GM23338 (cell line): ENCODE results near the gene ANKRD40CL.

Experiments used
- EZH2 ChIP-seq: fragments of 200-600 bp; sonication (generic); IDR thresholded peaks from one replicate; pipeline ENCODE4 v1.8.0; 2017; ENCODE audit warnings: antibody characterized with exemption, mild to moderate bottlenecking, low read depth; ENCODE audit not compliant: unreplicated experiment
- EZH2phosphoT487 ChIP-seq: fragments of 200-600 bp; sonication (generic); IDR thresholded peaks from one replicate; pipeline ENCODE4 v1.8.1; 2018; ENCODE audit warnings: antibody characterized with exemption; ENCODE audit not compliant: unreplicated experiment
- NANOG ChIP-seq: IDR thresholded peaks from 2 replicates; pipeline ENCODE4 v1.6.1; 2016; ENCODE audit warnings: antibody characterized with exemption, borderline replicate concordance
- REST ChIP-seq: IDR thresholded peaks from one replicate; pipeline ENCODE4 v1.6.1; 2018; ENCODE audit warnings: antibody characterized with exemption; ENCODE audit not compliant: unreplicated experiment
- STAT1 ChIP-seq: IDR thresholded peaks from one replicate; pipeline ENCODE4 v1.6.1; 2016; ENCODE audit warnings: antibody characterized with exemption; ENCODE audit not compliant: unreplicated experiment
- TF ChIP-seq, protein P1 (sequence below), 2 experiments: fragments of 200-600 bp in 1 of 2; sonication (generic) in 1 of 2; conservative IDR thresholded peaks; 2 replicates each; pipeline versions ENCODE4 v1.5.1 to v1.6.1; 2016 to 2017; ENCODE audit warnings: antibody characterized with exemption in 2 of 2, low read depth in 2 of 2, mild to moderate bottlenecking in 2 of 2, moderate library complexity in 1 of 2

DNA sequence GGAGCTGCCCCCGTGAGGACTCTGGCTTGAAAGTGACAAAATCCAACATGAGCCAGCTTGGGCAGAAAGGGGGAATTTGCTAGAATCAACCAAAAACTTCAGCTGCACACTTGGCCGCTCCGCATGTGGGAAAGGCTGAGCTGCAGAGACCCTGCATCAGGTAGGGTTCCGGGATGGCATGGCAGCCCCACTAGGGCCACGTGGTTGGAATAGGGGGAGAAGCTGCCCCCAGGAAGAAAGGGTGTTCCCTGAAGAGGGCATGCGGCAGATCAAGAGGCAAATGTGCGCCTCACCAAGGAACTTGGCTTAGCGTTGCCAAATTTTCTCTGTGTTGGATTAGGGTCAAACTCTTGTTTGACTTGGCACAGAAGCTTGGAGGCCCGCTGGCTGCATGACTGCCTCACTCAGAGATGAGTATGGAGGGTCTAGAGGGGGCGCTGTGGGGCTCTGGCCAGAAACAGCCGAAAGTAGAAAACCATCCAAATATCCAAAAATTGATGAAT is 38.9 kb upstream of the ANKRD40CL start:
- TF ChIP-seq, protein P1, sequence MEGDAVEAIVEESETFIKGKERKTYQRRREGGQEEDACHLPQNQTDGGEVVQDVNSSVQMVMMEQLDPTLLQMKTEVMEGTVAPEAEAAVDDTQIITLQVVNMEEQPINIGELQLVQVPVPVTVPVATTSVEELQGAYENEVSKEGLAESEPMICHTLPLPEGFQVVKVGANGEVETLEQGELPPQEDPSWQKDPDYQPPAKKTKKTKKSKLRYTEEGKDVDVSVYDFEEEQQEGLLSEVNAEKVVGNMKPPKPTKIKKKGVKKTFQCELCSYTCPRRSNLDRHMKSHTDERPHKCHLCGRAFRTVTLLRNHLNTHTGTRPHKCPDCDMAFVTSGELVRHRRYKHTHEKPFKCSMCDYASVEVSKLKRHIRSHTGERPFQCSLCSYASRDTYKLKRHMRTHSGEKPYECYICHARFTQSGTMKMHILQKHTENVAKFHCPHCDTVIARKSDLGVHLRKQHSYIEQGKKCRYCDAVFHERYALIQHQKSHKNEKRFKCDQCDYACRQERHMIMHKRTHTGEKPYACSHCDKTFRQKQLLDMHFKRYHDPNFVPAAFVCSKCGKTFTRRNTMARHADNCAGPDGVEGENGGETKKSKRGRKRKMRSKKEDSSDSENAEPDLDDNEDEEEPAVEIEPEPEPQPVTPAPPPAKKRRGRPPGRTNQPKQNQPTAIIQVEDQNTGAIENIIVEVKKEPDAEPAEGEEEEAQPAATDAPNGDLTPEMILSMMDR (conservative IDR thresholded peaks at IDR 0.05; ENCODE audit: low read depth in 2 of 2): peak; percentile 69 to 72
- no peak for TF ChIP-seq NANOG
- TF ChIP-seq REST: no peak
- TF ChIP-seq EZH2phosphoT487: no peak
- no peak for TF ChIP-seq EZH2
- TF ChIP-seq STAT1: no peak
